Astrocyte (in vitro differentiated cells and primary cell): Measurements from ENCODE around the gene CTSW. TPM values are rescaled to one million over a fixed set of nuclear protein-coding genes. Genes with fewer than 3 reads are reported as not detected.
A peak's percentile ranks its signal among the peaks of the same experiment; 100 is the strongest.

Source experiments
- DNase-seq: peaks from one replicate; pipeline ENCODE4 v3.0.0-alpha.2; 2010; ENCODE audit warnings: low read depth
- FAIRE-seq: peaks from 2 replicates; lab custom pipeline; 2011; peaks lifted over from hg19 to GRCh38; lab: Jason Lieb, UNC
- H2AFZ ChIP-seq: 2 replicates; pipeline ENCODE4 v1.6.0; 2012; ENCODE audit warnings: low read depth, low read length, inconsistent platforms
- H3K27ac ChIP-seq: 2 replicates; pipeline ENCODE4 v1.5.1; 2011; ENCODE audit warnings: low read depth, low read length, inconsistent platforms
- H3K27me3 ChIP-seq: 2 replicates; pipeline ENCODE4 v1.6.0; 2011; ENCODE audit warnings: low read length, inconsistent platforms; ENCODE audit not compliant: insufficient read depth
- H3K36me3 ChIP-seq: 2 replicates; pipeline ENCODE4 v1.5.1; 2011; ENCODE audit warnings: low read length, inconsistent platforms; ENCODE audit not compliant: insufficient read depth
- H3K4me1 ChIP-seq: 2 replicates; pipeline ENCODE4 v1.5.1; 2011; ENCODE audit warnings: low read length, inconsistent platforms; ENCODE audit not compliant: insufficient read depth
- H3K4me2 ChIP-seq: 2 replicates; pipeline ENCODE4 v1.6.0; 2012; ENCODE audit warnings: low read length, inconsistent platforms
- H3K4me3 ChIP-seq: 2 replicates; pipeline ENCODE4 v1.5.1; 2011; ENCODE audit warnings: low read depth, mild to moderate bottlenecking, low read length, inconsistent platforms; ENCODE audit not compliant: insufficient read depth
- H3K79me2 ChIP-seq: 2 replicates; pipeline ENCODE4 v1.6.0; 2012; ENCODE audit warnings: mild to moderate bottlenecking, low read length, inconsistent platforms; ENCODE audit not compliant: insufficient read depth
- H3K9ac ChIP-seq: 2 replicates; pipeline ENCODE4 v1.6.0; 2012; ENCODE audit warnings: mild to moderate bottlenecking, low read length, inconsistent platforms
- H3K9me3 ChIP-seq: 2 replicates; pipeline ENCODE4 v1.5.1; 2012; ENCODE audit warnings: low read depth, mild to moderate bottlenecking, low read length, inconsistent platforms; ENCODE audit not compliant: insufficient read depth
- H4K20me1 ChIP-seq: 2 replicates; pipeline ENCODE4 v1.6.0; 2012; ENCODE audit warnings: low read length, inconsistent platforms; ENCODE audit not compliant: insufficient read depth
- H3K27ac Mint-ChIP-seq: one replicate; pipeline ENCODE4 v1.8.0; 2021; ENCODE audit warnings: mild to moderate bottlenecking, mixed read lengths; ENCODE audit not compliant: unreplicated experiment
- H3K27me3 Mint-ChIP-seq: one replicate; pipeline ENCODE4 v1.8.0; 2021; ENCODE audit warnings: low read depth, mixed read lengths; ENCODE audit not compliant: unreplicated experiment
- H3K36me3 Mint-ChIP-seq: one replicate; pipeline ENCODE4 v1.8.0; 2021; ENCODE audit warnings: low read depth, mixed read lengths; ENCODE audit not compliant: unreplicated experiment
- H3K4me1 Mint-ChIP-seq: one replicate; pipeline ENCODE4 v1.8.0; 2021; ENCODE audit warnings: low read depth, mixed read lengths; ENCODE audit not compliant: unreplicated experiment
- H3K4me3 Mint-ChIP-seq: one replicate; pipeline ENCODE4 v1.8.0; 2021; ENCODE audit warnings: mild to moderate bottlenecking, moderate library complexity, mixed read lengths; ENCODE audit not compliant: unreplicated experiment
- H3K9me3 Mint-ChIP-seq: one replicate; pipeline ENCODE4 v1.8.0; 2021; ENCODE audit warnings: mild to moderate bottlenecking, mixed read lengths; ENCODE audit not compliant: unreplicated experiment
- EZH2 ChIP-seq: IDR thresholded peaks from 2 replicates; pipeline ENCODE4 v1.6.1; 2012; ENCODE audit warnings: mild to moderate bottlenecking, low read length, inconsistent platforms; ENCODE audit not compliant: insufficient read depth
- total RNA-seq: library from RNA; stranded (reverse); gene quantifications from 2 replicates; pipeline ENCODE4 v1.2.1, GENCODE V29; 2021
- TF ChIP-seq, protein P1 (sequence below): IDR thresholded peaks from 2 replicates; pipeline ENCODE4 v1.5.1; 2011; ENCODE audit warnings: low read depth, mild to moderate bottlenecking, inconsistent platforms, low read length, moderate library complexity; ENCODE audit not compliant: insufficient read depth

Gene CTSW
- total RNA-seq, 1 donor from 2014 or later: not detected

DNA sequence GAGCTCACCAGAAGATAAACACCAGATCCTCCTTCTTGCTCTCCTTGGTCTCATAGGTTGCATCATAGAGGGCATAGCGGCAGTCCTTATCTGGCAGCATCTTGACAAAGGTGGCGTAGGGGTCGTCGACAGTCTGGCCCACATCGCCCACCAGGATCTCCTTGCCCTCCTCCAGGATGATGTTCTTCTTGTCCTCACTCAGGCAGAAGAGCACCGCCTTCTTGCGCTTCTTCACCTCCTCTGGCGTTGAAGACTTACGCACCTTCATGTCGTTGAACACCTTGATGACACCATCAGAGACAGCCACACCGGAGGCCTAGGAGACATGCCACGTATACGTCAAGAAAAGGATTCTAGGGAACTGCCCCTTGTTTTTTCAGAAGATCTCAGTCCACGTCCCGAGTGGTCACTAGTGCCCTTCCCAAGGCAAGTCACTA, 23.7 kb upstream of the CTSW start:
- H3K36me3 ChIP-seq: peaks cover 37% of the 10 kb centered on the region
- Mint-ChIP-seq H3K9me3 (no peaks in the 10 kb centered on the region), H3K36me3 (peaks cover 41% of the 10 kb centered on the region), H3K4me1 (peaks cover 44% of the 10 kb centered on the region), H3K27ac (peak overlapping the region; percentile 96), H3K4me3 (peak overlapping the region; percentile 99), H3K27me3 (no peaks in the 10 kb centered on the region)
- H3K79me2 ChIP-seq: peaks cover 56% of the 10 kb centered on the region
- H3K4me3 ChIP-seq: peak overlapping the region; percentile 98
- FAIRE-seq (no peak), DNase-seq (no peak)
- H2AFZ ChIP-seq: no peak overlapping the region
- H3K9ac ChIP-seq: peak overlapping the region; percentile 86
- no peaks in the 10 kb centered on the region for H3K27me3 ChIP-seq
- TF ChIP-seq EZH2: no peak
- TF ChIP-seq, protein P1, sequence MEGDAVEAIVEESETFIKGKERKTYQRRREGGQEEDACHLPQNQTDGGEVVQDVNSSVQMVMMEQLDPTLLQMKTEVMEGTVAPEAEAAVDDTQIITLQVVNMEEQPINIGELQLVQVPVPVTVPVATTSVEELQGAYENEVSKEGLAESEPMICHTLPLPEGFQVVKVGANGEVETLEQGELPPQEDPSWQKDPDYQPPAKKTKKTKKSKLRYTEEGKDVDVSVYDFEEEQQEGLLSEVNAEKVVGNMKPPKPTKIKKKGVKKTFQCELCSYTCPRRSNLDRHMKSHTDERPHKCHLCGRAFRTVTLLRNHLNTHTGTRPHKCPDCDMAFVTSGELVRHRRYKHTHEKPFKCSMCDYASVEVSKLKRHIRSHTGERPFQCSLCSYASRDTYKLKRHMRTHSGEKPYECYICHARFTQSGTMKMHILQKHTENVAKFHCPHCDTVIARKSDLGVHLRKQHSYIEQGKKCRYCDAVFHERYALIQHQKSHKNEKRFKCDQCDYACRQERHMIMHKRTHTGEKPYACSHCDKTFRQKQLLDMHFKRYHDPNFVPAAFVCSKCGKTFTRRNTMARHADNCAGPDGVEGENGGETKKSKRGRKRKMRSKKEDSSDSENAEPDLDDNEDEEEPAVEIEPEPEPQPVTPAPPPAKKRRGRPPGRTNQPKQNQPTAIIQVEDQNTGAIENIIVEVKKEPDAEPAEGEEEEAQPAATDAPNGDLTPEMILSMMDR: no peak
- peaks cover 31% of the 10 kb centered on the region for H3K4me1 ChIP-seq
- H3K4me2 ChIP-seq: peak overlapping the region; percentile 96
- peak overlapping the region; percentile 48 for H3K27ac ChIP-seq
- no peaks in the 10 kb centered on the region for H3K9me3 ChIP-seq
- H4K20me1 ChIP-seq: peaks cover 67% of the 10 kb centered on the region

DNA sequence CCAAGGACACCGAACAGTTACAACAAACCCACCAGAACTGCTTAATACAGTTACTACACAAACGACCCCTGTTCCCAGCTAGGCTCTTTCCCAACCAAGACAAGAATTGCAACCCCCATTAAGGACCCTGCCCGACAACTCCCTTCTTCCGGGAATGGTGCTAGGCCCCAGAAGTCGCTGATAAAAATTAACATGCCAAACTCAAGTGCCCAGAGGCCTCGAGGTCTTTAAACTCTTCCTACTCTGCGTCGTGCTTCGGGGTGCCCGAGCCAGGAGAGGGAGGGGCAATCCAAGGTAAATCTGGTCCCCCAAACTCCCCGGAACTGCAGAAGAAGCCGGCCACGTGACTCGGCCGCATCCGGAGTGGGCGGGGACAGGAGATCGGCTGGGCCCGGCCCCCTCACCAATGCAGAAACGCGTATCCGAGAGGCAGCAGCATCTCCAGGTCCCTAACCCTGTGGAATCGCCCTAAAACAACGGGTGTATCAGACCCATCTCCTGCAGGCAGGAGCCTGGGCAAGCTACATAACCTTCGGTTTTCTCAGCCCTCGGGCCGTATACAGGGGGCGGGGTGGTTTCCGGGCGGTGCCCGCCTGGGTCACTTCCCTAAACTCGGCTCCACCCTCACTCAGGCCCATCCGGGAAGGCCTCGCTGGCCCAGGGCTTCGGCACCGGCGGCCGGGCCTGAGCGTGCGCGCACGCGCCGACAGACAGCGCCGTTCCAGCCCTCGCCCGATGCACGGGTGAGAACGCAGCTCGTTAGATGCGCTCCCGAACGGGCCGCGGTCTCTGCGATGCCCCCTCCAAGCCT, 22.7 kb upstream of the CTSW start:
- TF ChIP-seq, protein P1: no peak
- TF ChIP-seq EZH2: no peak
- Histone ChIP-seq H3K4me3 (peak overlapping the region; percentile 98), H4K20me1 (peaks cover 62% of the 10 kb centered on the region), H3K9me3 (no peaks in the 10 kb centered on the region), H3K27me3 (no peaks in the 10 kb centered on the region), H3K27ac (peak overlapping the region; percentile 75), H3K36me3 (peaks cover 37% of the 10 kb centered on the region), H3K4me1 (peaks cover 38% of the 10 kb centered on the region), H3K4me2 (peak overlapping the region; percentile 96), H3K79me2 (peaks cover 66% of the 10 kb centered on the region), H2AFZ (no peak overlapping the region), H3K9ac (peak overlapping the region; percentile 86)
- no peak for FAIRE-seq
- peaks cover 38% of the 10 kb centered on the region for H3K4me1 Mint-ChIP-seq
- H3K9me3 Mint-ChIP-seq: no peaks in the 10 kb centered on the region
- peak; percentile 40 for DNase-seq
- H3K36me3 Mint-ChIP-seq: peaks cover 33% of the 10 kb centered on the region
- H3K27ac Mint-ChIP-seq: peak overlapping the region; percentile 96
- no peaks in the 10 kb centered on the region for H3K27me3 Mint-ChIP-seq
- peak overlapping the region; percentile 99 for H3K4me3 Mint-ChIP-seq

DNA sequence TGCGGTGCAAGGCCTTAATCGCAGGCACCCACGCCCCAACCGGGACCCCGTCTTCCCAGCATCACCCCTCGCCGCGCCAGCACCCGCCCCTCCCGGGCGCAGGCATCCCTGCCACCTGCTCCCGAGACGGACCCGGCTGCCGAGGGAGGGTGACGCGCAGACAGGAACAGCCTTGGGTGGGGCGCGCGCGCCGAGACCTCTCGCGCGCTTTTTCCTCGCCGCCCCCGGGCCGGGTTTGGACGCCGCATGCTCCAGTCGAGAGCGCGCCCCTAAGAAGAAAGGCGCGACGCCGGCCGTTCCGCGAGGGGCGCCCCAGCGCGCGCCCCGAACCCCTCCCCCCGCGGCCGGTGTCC, 22.2 kb upstream of the CTSW start:
- peak overlapping the region; percentile 86 for H3K9ac ChIP-seq
- H3K9me3 ChIP-seq: no peaks in the 10 kb centered on the region
- Mint-ChIP-seq H3K4me1 (peaks cover 35% of the 10 kb centered on the region), H3K27me3 (no peaks in the 10 kb centered on the region), H3K9me3 (no peaks in the 10 kb centered on the region), H3K4me3 (peak overlapping the region; percentile 99), H3K36me3 (peaks cover 31% of the 10 kb centered on the region), H3K27ac (no peak overlapping the region)
- peaks cover 34% of the 10 kb centered on the region for H3K36me3 ChIP-seq
- H4K20me1 ChIP-seq: peaks cover 62% of the 10 kb centered on the region
- H3K27ac ChIP-seq: peak overlapping the region; percentile 75
- H3K4me2 ChIP-seq: peak overlapping the region; percentile 96
- no peaks in the 10 kb centered on the region for H3K27me3 ChIP-seq
- peaks cover 71% of the 10 kb centered on the region for H3K79me2 ChIP-seq
- DNase-seq (no peak), FAIRE-seq (no peak)
- no peak overlapping the region for H2AFZ ChIP-seq
- H3K4me3 ChIP-seq: peak overlapping the region; percentile 98
- H3K4me1 ChIP-seq: peaks cover 44% of the 10 kb centered on the region
- TF ChIP-seq, protein P1: no peak
- no peak for TF ChIP-seq EZH2
